C4-2B (cell line): Measurements from ENCODE around the gene KIAA1755.

Source experiments
- H3K27ac ChIP-seq: fragments of 450-650 bp; 2 replicates; pipeline ENCODE4 v1.5.1; 2017
- CTCF ChIP-seq: fragments of 450-650 bp; conservative IDR thresholded peaks from 2 replicates; pipeline ENCODE4 v1.5.1; 2017; ENCODE audit warnings: mild to moderate bottlenecking
- ZFX ChIP-seq: fragments of 450-650 bp; IDR thresholded peaks from 2 replicates; pipeline ENCODE4 v1.6.1; 2017

The KIAA1755 gene

DNA sequence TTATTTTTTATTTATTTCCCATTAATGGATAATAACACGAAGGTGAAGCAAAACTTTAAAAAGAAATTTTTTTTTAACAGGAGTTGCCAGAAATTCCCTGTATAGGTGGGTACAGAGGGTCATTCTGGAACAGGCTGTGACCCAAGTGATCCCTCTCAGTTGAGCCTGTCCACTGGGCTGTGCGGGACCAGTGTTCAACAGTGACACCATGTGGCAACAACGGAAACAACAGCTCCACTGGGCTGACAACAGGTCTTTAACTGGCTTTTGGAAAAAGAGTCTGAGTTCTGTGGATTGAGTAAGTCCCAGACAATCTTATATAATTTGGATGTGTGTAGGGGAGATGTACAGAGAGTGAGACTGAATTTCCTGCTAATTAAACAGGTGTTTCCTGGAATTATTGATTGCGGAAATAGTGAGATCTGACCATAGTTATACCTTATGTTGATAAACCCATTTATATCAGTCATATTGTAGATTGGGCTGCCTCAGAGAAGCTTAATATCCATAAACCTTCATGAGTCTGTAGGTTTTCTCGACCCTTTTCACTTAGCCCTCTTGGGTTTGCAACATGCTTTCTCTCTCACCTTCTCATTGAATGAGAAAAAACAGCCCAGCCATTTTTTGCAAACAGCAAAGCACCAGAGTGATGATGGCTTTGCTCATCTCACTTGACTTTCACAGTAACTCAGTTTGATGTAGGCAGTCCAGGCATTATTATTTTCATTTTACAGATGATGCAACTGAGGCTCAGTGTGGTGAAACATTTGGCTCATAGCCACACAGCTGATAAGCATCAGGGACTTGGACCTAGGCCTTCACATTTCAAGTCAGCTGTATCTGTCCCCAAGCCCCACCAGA lies 17.5 kb downstream of the KIAA1755 start:
- no peak overlapping the region for H3K27ac ChIP-seq
- TF ChIP-seq ZFX (no peak), CTCF (peak; percentile 80)

- no peak for TF ChIP-seq ZFX
- TF ChIP-seq CTCF = no peak
- H3K27ac ChIP-seq = no peak overlapping the region
Observed at GRCh38 chr20:38241201-38241600, 19.3 kb downstream of the KIAA1755 start.

DNA sequence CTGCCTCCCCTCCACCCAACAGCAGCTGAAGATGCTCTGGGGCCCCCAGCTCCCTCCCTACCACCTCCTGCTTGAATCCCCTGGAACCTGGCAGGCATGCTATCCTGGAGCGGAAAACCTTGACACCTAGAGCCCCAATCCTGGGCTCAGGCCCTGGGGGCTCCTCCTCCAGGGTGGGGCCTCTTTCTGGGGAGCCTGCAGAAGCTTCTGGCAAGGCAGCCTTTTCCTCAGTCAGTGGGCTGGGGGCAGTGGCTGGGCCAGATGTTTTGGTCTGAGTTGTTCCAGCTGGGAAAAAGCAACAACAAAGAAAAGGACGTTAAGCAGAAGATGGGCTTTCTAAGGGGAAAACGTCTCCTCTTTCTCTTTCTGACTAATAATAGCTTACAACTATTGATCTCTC lies 21.1 kb downstream of the KIAA1755 start:
- H3K27ac ChIP-seq = no peak overlapping the region
- TF ChIP-seq CTCF (no peak), ZFX (no peak)

- TF ChIP-seq CTCF (no peak), ZFX (no peak)
Observed at GRCh38 chr20:38238829-38239228, 21.7 kb downstream of the KIAA1755 start.

DNA sequence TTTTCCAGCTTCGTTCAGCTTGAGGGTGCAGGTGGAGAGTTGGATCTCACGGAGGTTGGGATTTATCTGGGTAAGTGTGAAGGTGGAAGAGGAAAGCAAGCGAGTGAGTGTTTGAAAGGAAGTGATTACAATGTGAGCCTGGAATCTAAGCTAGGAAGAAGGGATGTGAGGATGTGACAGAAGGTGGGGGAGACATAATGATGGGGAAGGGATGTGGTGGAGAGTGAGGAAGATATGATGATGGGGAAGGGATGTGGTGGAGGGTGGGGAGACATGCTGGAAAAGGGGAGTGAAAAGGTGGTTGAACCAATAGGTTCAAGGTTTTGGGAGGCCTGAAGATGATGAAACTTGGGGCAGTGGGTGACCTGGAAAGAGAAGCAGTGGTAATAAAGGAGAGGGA lies 23.2 kb downstream of the KIAA1755 start:
- H3K27ac ChIP-seq = no peak overlapping the region
- TF ChIP-seq ZFX = no peak
- TF ChIP-seq CTCF = no peak

More at GRCh38 chr20:38238829-38239228, 21.7 kb downstream of the KIAA1755 start:
- no peak overlapping the region for H3K27ac ChIP-seq

DNA sequence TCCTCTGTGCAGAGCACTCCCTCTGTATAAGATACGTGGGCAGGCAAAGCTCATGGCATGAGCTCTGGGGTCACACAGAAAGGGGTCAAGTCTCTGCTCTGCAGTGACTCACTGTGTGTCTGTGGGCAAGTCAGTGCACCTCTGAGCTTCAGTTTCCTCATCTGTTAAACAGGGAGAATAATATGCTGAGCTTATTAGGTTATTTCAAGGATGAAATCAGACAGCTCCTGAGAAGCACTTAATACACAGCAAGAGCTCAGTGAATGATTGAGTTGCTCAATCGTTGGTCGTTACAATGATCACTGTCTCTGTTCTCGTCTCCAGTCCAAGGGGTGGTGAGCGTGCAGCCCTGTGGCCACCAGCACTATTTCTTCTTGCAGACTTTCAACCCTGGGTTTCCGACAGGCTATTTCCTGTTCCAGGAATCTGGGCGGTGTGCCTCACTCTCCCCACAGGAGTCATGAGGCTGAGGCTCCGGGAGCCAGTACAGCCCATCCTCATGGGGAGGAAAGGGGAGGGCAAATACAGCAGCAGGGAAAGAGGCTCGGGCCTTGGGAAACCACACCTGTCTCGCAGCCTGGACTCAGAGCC lies 28.9 kb downstream of the KIAA1755 start:
- H3K27ac ChIP-seq = no peak overlapping the region
- no peak for TF ChIP-seq ZFX
- no peak for TF ChIP-seq CTCF

- H3K27ac ChIP-seq = no peak overlapping the region
- TF ChIP-seq ZFX (no peak), CTCF (no peak)
Observed at GRCh38 chr20:38230957-38231526, 29.5 kb downstream of the KIAA1755 start.
